Stimulated activated CD4-positive, alpha-beta T cell treated with anti-CD3 and anti-CD28 coated beads, Interleukin-2, amount 100 ng/mL, for 24 hours (primary cell): ENCODE data around the gene USP12.

Experiments
- DNase-seq, 2 donors: peaks; one replicate each; pipeline ENCODE4 v3.0.0-alpha.2; 2020

USP12 gene

GRCh38 chr13:27182844-27183497 lies 11.4 kb upstream of the USP12 start:
- DNase-seq, result no peak

- DNase-seq, result no peak
Observed at GRCh38 chr13:27182054-27182453, 10.4 kb upstream of the USP12 start.

GRCh38 chr13:27177852-27178251 lies 6.2 kb upstream of the USP12 start:
- DNase-seq, result no peak

- DNase-seq, result no peak
Observed at GRCh38 chr13:27176470-27177410, 5.1 kb upstream of the USP12 start.

- no peak for DNase-seq
Observed at GRCh38 chr13:27174766-27175455, 3.3 kb upstream of the USP12 start.

GRCh38 chr13:27172495-27172842 lies 858 bp upstream of the USP12 start:
- DNase-seq, result no peak

GRCh38 chr13:27171827-27172494 lies 350 bp upstream of the USP12 start:
- DNase-seq, result peak; percentile 85 to 89

GRCh38 chr13:27170516-27171243 lies 931 bp downstream of the USP12 start:
- DNase-seq, result peak; percentile 49 to 55

GRCh38 chr13:27170221-27170515 lies 1.4 kb downstream of the USP12 start:
- no peak for DNase-seq

GRCh38 chr13:27168906-27169657 lies 2.5 kb downstream of the USP12 start:
- DNase-seq, result no peak

- no peak for DNase-seq
Observed at GRCh38 chr13:27168086-27168485, 3.5 kb downstream of the USP12 start.

GRCh38 chr13:27166313-27166712 lies 5.3 kb downstream of the USP12 start:
- DNase-seq, result no peak

GRCh38 chr13:27161980-27162379 lies 9.6 kb downstream of the USP12 start:
- DNase-seq, result no peak

GRCh38 chr13:27161423-27161822 lies 10.2 kb downstream of the USP12 start:
- DNase-seq, result no peak

GRCh38 chr13:27160657-27161295 lies 10.8 kb downstream of the USP12 start:
- DNase-seq, result no peak

- no peak for DNase-seq
Observed at GRCh38 chr13:27159806-27160563, 11.6 kb downstream of the USP12 start.

GRCh38 chr13:27158335-27158734 lies 13.3 kb downstream of the USP12 start:
- DNase-seq, result no peak

- DNase-seq, result no peak
Observed at GRCh38 chr13:27151798-27152599, 19.6 kb downstream of the USP12 start.

GRCh38 chr13:27149702-27150101 lies 21.9 kb downstream of the USP12 start:
- DNase-seq, result no peak

- DNase-seq, result no peak
Observed at GRCh38 chr13:27148900-27149299, 22.7 kb downstream of the USP12 start.
